ENCODE results near the gene MITD1. TPM values are rescaled to one million over a fixed set of nuclear protein-coding genes. Genes with fewer than 3 reads are reported as not detected.

The MITD1 gene
- total and polyA plus RNA-seq, 2 of the 13 experiments (the other 11 are each of a cell fraction or from before 2014, with no cell fraction given), result 17.8 to 43.7 TPM

GRCh38 chr2:99180755-99181623, at the start of gene MITD1, which contains the start of gene MRPL30 (continued):
- TF ChIP-seq ZNF281 (CRISPR knock-in tag; IDR thresholded peaks at IDR 0.05; ENCODE audit: borderline replicate concordance), result no peak; the same call in 1 of the 2 replicates
- peak; percentile 100 for TF ChIP-seq KAT8 (CRISPR knock-in tag; IDR thresholded peaks at IDR 0.05)
- TF ChIP-seq TBL1XR1 (IDR thresholded peaks at IDR 0.05; ENCODE audit: borderline replicate concordance, low read length, partially characterized antibody), result peak; percentile 89
- no peak for TF ChIP-seq RORA (CRISPR knock-in tag; IDR thresholded peaks at IDR 0.05)
- no peak for TF ChIP-seq ZNF326 (CRISPR knock-in tag; IDR thresholded peaks at IDR 0.05; ENCODE audit: borderline replicate concordance)
- 0 out of 2 replicates have a peak, but pooled peaks have one; percentile 60 for TF ChIP-seq ZNF841 (CRISPR knock-in tag; IDR thresholded peaks at IDR 0.05; ENCODE audit: borderline replicate concordance)
- TF ChIP-seq ZNF773 (CRISPR knock-in tag; IDR thresholded peaks at IDR 0.05; ENCODE audit: borderline replicate concordance), result peak; percentile 66; the same call in 1 of the 2 replicates
- TF ChIP-seq ZNF782 (CRISPR knock-in tag; IDR thresholded peaks at IDR 0.05; ENCODE audit: borderline replicate concordance), result peak; percentile 56; the same call in 1 of the 2 replicates
- TF ChIP-seq ZBTB21 (CRISPR knock-in tag; IDR thresholded peaks at IDR 0.05), result peak; percentile 87
- peak; percentile 95 for TF ChIP-seq GTF2F1 (IDR thresholded peaks at IDR 0.05; ENCODE audit: low read length)
- peak; percentile 95 for TF ChIP-seq REPIN1 (CRISPR knock-in tag; IDR thresholded peaks at IDR 0.05; ENCODE audit: borderline replicate concordance, low read depth)
- TF ChIP-seq DNMT1 (CRISPR knock-in tag; IDR thresholded peaks at IDR 0.05), result peak; percentile 97
- TF ChIP-seq MLLT10 (CRISPR knock-in tag; IDR thresholded peaks at IDR 0.05), result no peak
- no peak for TF ChIP-seq HDAC6 (IDR thresholded peaks at IDR 0.05; ENCODE audit: low read depth, low read length)
- peak; percentile 57 for TF ChIP-seq ZNF768 (CRISPR knock-in tag; IDR thresholded peaks at IDR 0.05)
- peak; percentile 98 for TF ChIP-seq THAP11 (CRISPR knock-in tag; IDR thresholded peaks at IDR 0.05)
- peak; percentile 95 for TF ChIP-seq ZNF792 (CRISPR knock-in tag; IDR thresholded peaks at IDR 0.05)
- TF ChIP-seq HOXA3 (CRISPR knock-in tag; IDR thresholded peaks at IDR 0.05), result peak; percentile 97
- TF ChIP-seq MAX (IDR thresholded peaks at IDR 0.05), result peak; percentile 93
- peak; percentile 85 for TF ChIP-seq ZFX (CRISPR knock-in tag; IDR thresholded peaks at IDR 0.05; ENCODE audit: low read depth)
- TF ChIP-seq YEATS2 (CRISPR knock-in tag; IDR thresholded peaks at IDR 0.05; ENCODE audit: borderline replicate concordance), result peak; percentile 99
- TF ChIP-seq ZNF761 (CRISPR knock-in tag; conservative IDR thresholded peaks at IDR 0.05), result peak; percentile 83; the same call in 1 of the 2 replicates
- TF ChIP-seq ZNF205 (CRISPR knock-in tag; IDR thresholded peaks at IDR 0.05), result peak; percentile 93
- peak; percentile 99 for TF ChIP-seq RELA (CRISPR knock-in tag; IDR thresholded peaks at IDR 0.05)
- 0 out of 2 replicates have a peak, but pooled peaks have one; percentile 38 for TF ChIP-seq ZNF576 (CRISPR knock-in tag; IDR thresholded peaks at IDR 0.05)
- peak; percentile 99 for TF ChIP-seq KMT2A (CRISPR knock-in tag; IDR thresholded peaks at IDR 0.05)
- TF ChIP-seq ZSCAN9 (CRISPR knock-in tag; IDR thresholded peaks at IDR 0.05; ENCODE audit: borderline replicate concordance), result peak; percentile 99
- TF ChIP-seq SMAD3 (CRISPR knock-in tag; IDR thresholded peaks at IDR 0.05), result peak; percentile 100
- peak; percentile 9; the same call in 1 of the 2 replicates for TF ChIP-seq ZNF552 (CRISPR knock-in tag; IDR thresholded peaks at IDR 0.05; ENCODE audit: borderline replicate concordance)
- no peak for TF ChIP-seq EZH2 (conservative IDR thresholded peaks at IDR 0.05; ENCODE audit: low read depth, low read length)

All from HepG2 (cell line).